ENCODE data around the gene SERPINB2.
"Not testable (repeated sequence)": the region's sequence is repeated elsewhere in the genome, so short reads cannot be mapped to it uniquely, and the experiment has no call there.

SERPINB2 gene

GRCh38 chr18:63940543-63941050 lies 53.1 kb downstream of the SERPINB2 start:
- DNase-seq: not testable (repeated sequence)

DNA sequence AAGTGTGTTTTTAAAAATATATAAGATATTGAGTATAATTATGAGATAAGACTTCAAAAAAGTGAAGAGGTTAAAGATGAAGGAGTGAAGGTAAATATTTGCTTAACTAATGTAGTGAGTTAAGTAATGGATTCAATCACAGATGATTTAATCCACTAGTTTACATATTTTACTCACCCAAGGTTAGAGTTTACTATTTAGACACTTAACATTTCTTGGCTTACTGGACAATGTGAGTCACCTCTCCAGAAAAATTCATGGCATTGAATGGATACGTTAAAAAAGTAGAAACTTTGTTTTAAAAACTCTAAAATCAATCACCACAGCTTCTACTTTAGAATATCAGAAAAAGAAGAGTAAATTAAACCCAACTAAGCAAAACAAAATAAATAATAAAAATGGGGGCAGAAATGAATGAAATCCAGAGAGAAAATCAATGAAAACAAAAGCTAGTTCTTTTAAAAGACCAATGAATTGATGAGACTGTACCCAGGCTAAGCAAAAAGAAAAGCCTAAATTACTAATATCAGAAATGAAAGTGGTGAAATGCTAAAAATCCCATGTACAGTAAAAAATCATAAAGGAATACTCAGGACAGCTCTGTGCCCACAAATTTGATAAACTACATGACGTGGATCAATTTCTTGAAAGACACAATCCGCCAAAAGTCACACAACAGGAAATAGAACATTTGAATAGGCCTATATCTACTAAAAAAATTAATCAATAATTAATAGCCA lies 59.7 kb downstream of the SERPINB2 start:
- DNase-seq: no peak

GRCh38 chr18:63949068-63949737 lies 61.7 kb downstream of the SERPINB2 start, which contains the start of gene HMSD:
TSS of gene HMSD (plus strand) at chr18:63949301. CDS start at chr18:63953456, 4,155 bp downstream.
- peak; percentile 22 for DNase-seq

GRCh38 chr18:63951302-63951705 lies 63.8 kb downstream of the SERPINB2 start:
- DNase-seq: no peak
